Mucosa of gallbladder (tissue), 1 donor: ENCODE results near the gene RFTN1. TPM values are rescaled to one million over a fixed set of nuclear protein-coding genes. Genes with fewer than 3 reads are reported as not detected.

Experiments
- DNase-seq: peaks from one replicate; pipeline ENCODE4 v3.0.0-alpha.2; 2020; ENCODE audit warnings: low spot score
- total RNA-seq: library from RNA; stranded (reverse); gene quantifications from one replicate; pipeline ENCODE4 v1.2.1, GENCODE V29; 2021
- donor health status: DM: no; HTN: no; CAD: no.

RFTN1 gene
- total RNA-seq, 1 donor from 2014 or later, result 11.4 TPM

- DNase-seq, result no peak
Observed at GRCh38 chr3:16279010-16279801, 234.3 kb downstream of the RFTN1 start.

GRCh38 chr3:16277471-16277870, 236.0 kb downstream of the RFTN1 start:
- DNase-seq, result no peak

- no peak for DNase-seq
Observed at GRCh38 chr3:16273867-16274266, 239.6 kb downstream of the RFTN1 start.

GRCh38 chr3:16272588-16272987, 240.9 kb downstream of the RFTN1 start:
- DNase-seq, result no peak

GRCh38 chr3:16270855-16271254, 242.6 kb downstream of the RFTN1 start:
- DNase-seq, result no peak

GRCh38 chr3:16266714-16267113, 246.8 kb downstream of the RFTN1 start:
- no peak for DNase-seq

Other genes starting within 250 kb of the RFTN1 start
- gene DPH3, start 248.8 kb downstream of the RFTN1 start, total RNA-seq, result 17.3 TPM
- gene OXNAD1, start 248.5 kb downstream of the RFTN1 start, total RNA-seq, result 15.3 TPM
- gene DAZL, start 91.7 kb upstream of the RFTN1 start, total RNA-seq, result not detected